Smooth muscle cell (in vitro differentiated cells): ENCODE results near the gene SLC25A10. TPM values are rescaled to one million over a fixed set of nuclear protein-coding genes. Genes with fewer than 3 reads are reported as not detected.

ENCODE experiments used
- DNase-seq: peaks from one replicate; lab custom pipeline; 2025; ENCODE audit not compliant: unreplicated experiment; lab: John Stamatoyannopoulos, UW
- H2AFZ ChIP-seq: fragments of 200-600 bp; sonication (generic); 2 replicates; pipeline ENCODE4 v1.6.0; 2016; ENCODE audit warnings: antibody characterized with exemption, low read depth, mild to moderate bottlenecking
- H3F3A ChIP-seq: fragments of 200-600 bp; sonication (generic); 2 replicates; pipeline ENCODE4 v1.6.0; 2017; ENCODE audit warnings: antibody characterized with exemption, low read depth
- H3K27ac ChIP-seq: fragments of 200-600 bp; sonication (generic); 2 replicates; pipeline ENCODE4 v1.5.1; 2016; ENCODE audit warnings: low read depth, mild to moderate bottlenecking
- H3K27me3 ChIP-seq: fragments of 200-600 bp; sonication (generic); 2 replicates; pipeline ENCODE4 v1.6.1; 2016; ENCODE audit warnings: low read depth, mild to moderate bottlenecking
- H3K36me3 ChIP-seq: fragments of 200-600 bp; sonication (generic); 2 replicates; pipeline ENCODE4 v1.5.1; 2016; ENCODE audit warnings: low read depth
- H3K4me1 ChIP-seq: fragments of 200-600 bp; sonication (generic); 2 replicates; pipeline ENCODE4 v1.5.1; 2016; ENCODE audit warnings: low read depth
- H3K4me2 ChIP-seq: fragments of 200-600 bp; sonication (generic); 2 replicates; pipeline ENCODE4 v1.6.0; 2016; ENCODE audit warnings: mild to moderate bottlenecking
- H3K4me3 ChIP-seq: fragments of 200-600 bp; sonication (generic); 2 replicates; pipeline ENCODE4 v1.5.1; 2016; ENCODE audit warnings: mild to moderate bottlenecking
- H3K79me2 ChIP-seq: fragments of 200-600 bp; sonication (generic); 2 replicates; pipeline ENCODE4 v1.6.0; 2016; ENCODE audit warnings: low read depth, mild to moderate bottlenecking
- H3K9ac ChIP-seq: fragments of 200-600 bp; sonication (generic); 2 replicates; pipeline ENCODE4 v1.6.0; 2016; ENCODE audit warnings: low read depth
- H3K9me3 ChIP-seq: fragments of 200-600 bp; sonication (generic); replicated peaks from 2 replicates; pipeline ENCODE4 v1.5.1; 2016; ENCODE audit warnings: low read depth
- H4K20me1 ChIP-seq: fragments of 200-600 bp; sonication (generic); 2 replicates; pipeline ENCODE4 v1.6.0; 2016; ENCODE audit warnings: low read depth
- WGBS: methylation state at CpG from one replicate; pipeline ENCODE4 v1.1.7; 2016; ENCODE audit warnings: low lambda C conversion rate; 5-methylcytosine and 5-hydroxymethylcytosine counted together
- polyA plus RNA-seq: library from polyadenylated mRNA; unstranded; fragments of >200 nt; fragmentation: Nextera tagmentation; extraction: Ambion mirVana; gene quantifications from 2 replicates; pipeline ENCODE4 v1.2.1, GENCODE V29; 2016
- total RNA-seq: library from RNA; depleted of rRNA; stranded (reverse); fragments of >200 nt; gene quantifications from 2 replicates; pipeline ENCODE4 v1.2.3, GENCODE V29; 2014
- TF ChIP-seq, protein P1 (sequence below): fragments of 200-600 bp; sonication (generic); IDR thresholded peaks from 2 replicates; pipeline ENCODE4 v1.5.1; 2017; ENCODE audit warnings: borderline replicate concordance, mild to moderate bottlenecking, antibody characterized with exemption; ENCODE audit not compliant: insufficient read depth, poor library complexity, severe bottlenecking

The SLC25A10 gene
- total and polyA plus RNA-seq, 2 experiments from 2014 or later = 8.4 to 13.0 TPM

DNA sequence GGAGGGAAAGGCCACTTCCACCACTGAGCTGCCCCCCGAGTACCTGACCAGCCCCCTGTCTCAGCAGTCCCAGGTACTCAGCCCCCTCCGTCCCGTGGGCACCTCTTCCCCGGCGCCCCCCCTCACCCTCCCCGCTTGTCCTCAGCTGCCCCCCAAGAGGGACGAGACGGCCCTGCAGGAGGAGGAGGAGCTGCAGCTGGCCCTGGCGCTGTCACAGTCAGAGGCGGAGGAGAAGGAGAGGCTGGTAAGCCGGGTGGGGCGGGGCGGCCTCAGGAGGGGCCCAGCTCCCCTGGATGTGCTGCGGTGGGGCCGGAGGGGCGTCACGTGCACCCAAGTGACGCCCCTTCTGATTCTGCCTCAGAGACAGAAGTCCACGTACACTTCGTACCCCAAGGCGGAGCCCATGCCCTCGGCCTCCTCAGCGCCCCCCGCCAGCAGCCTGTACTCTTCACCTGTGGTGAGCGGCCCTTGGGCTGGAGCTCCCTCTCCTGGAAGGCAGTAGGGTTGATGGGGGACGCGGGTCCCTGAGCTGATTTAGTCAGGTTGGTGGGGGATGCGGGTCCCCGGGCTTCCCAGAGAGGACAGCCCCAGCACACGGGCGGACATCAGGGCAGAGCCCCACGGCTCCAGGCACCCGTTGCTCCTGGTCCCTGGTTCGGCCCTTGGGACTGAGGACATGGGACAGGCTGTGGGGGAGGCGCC is 18.4 kb upstream of the SLC25A10 start:
- no peaks in the 10 kb centered on the region for H3K4me1 ChIP-seq
- no peak overlapping the region for H3K4me2 ChIP-seq
- H3F3A ChIP-seq = peaks cover 3% of the 10 kb centered on the region
- H3K27me3 ChIP-seq = no peaks in the 10 kb centered on the region
- H2AFZ ChIP-seq = no peak overlapping the region
- peaks cover 22% of the 10 kb centered on the region for H3K79me2 ChIP-seq
- 93% methylated on average over 18 of the region's 35 CpGs for WGBS
- peaks cover 68% of the 10 kb centered on the region for H4K20me1 ChIP-seq
- DNase-seq = no peak
- H3K4me3 ChIP-seq = no peak overlapping the region
- TF ChIP-seq, protein P1, sequence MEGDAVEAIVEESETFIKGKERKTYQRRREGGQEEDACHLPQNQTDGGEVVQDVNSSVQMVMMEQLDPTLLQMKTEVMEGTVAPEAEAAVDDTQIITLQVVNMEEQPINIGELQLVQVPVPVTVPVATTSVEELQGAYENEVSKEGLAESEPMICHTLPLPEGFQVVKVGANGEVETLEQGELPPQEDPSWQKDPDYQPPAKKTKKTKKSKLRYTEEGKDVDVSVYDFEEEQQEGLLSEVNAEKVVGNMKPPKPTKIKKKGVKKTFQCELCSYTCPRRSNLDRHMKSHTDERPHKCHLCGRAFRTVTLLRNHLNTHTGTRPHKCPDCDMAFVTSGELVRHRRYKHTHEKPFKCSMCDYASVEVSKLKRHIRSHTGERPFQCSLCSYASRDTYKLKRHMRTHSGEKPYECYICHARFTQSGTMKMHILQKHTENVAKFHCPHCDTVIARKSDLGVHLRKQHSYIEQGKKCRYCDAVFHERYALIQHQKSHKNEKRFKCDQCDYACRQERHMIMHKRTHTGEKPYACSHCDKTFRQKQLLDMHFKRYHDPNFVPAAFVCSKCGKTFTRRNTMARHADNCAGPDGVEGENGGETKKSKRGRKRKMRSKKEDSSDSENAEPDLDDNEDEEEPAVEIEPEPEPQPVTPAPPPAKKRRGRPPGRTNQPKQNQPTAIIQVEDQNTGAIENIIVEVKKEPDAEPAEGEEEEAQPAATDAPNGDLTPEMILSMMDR = no peak
- H3K9ac ChIP-seq = no peak overlapping the region
- no peak overlapping the region for H3K27ac ChIP-seq
- H3K36me3 ChIP-seq = no peaks in the 10 kb centered on the region
- H3K9me3 ChIP-seq = no peaks in the 10 kb centered on the region

DNA sequence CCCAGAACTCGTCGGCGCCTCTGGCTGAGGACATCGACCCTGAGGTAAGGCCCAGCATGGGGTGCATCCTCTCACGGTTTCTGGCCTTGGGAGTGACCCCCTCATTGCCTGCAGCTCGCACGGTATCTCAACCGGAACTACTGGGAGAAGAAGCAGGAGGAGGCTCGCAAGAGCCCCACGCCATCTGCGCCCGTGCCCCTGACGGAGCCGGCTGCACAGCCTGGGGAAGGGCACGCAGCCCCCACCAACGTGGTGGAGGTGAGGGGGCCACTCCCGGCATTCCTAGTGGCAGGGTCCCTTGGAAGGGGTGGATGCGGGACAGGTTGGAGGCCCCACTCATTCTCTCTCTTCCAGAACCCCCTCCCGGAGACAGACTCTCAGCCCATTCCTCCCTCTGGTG is 17.3 kb upstream of the SLC25A10 start:
- Histone ChIP-seq H3K9ac (no peak overlapping the region), H3K4me1 (no peaks in the 10 kb centered on the region), H3K9me3 (no peaks in the 10 kb centered on the region), H3K4me2 (no peak overlapping the region), H3K27me3 (no peaks in the 10 kb centered on the region), H3F3A (peaks cover 3% of the 10 kb centered on the region), H3K36me3 (no peaks in the 10 kb centered on the region), H2AFZ (no peak overlapping the region), H3K4me3 (no peak overlapping the region), H4K20me1 (peaks cover 62% of the 10 kb centered on the region), H3K27ac (no peak overlapping the region), H3K79me2 (peaks cover 25% of the 10 kb centered on the region)
- TF ChIP-seq, protein P1 = no peak
- DNase-seq = no peak
- over 99% methylated on average over 17 of the region's 19 CpGs for WGBS

DNA sequence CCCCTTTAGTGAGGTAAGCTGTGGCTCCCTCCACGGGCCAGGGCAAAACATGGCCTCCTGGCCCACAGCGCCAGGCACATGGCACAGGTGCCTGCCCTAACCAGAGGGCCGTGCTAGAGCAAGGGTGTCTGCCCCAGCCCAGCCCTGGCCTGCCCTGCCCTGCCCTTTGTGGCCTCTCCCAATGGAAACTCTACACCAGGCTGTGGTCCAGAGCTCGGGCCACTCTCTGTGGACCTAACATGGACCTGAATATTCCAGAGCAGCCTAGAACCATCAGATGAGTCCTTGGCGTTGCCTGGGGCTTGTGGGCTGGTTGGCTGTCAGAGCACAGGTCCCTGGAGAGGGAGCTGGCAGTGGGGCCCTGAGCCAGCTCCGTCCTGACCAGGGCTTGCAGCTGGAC is 16.9 kb upstream of the SLC25A10 start:
- no peaks in the 10 kb centered on the region for H3K27me3 ChIP-seq
- peaks cover 28% of the 10 kb centered on the region for H3K79me2 ChIP-seq
- no peaks in the 10 kb centered on the region for H3K9me3 ChIP-seq
- no peak overlapping the region for H3K4me2 ChIP-seq
- no peak overlapping the region for H3K4me3 ChIP-seq
- TF ChIP-seq, protein P1 = no peak
- no peaks in the 10 kb centered on the region for H3K4me1 ChIP-seq
- peaks cover 58% of the 10 kb centered on the region for H4K20me1 ChIP-seq
- DNase-seq = no peak
- no peak overlapping the region for H2AFZ ChIP-seq
- peaks cover 3% of the 10 kb centered on the region for H3F3A ChIP-seq
- H3K27ac ChIP-seq = no peak overlapping the region
- H3K36me3 ChIP-seq = no peaks in the 10 kb centered on the region
- WGBS = 96% methylated on average over 6 of the region's 6 CpGs
- H3K9ac ChIP-seq = no peak overlapping the region

DNA sequence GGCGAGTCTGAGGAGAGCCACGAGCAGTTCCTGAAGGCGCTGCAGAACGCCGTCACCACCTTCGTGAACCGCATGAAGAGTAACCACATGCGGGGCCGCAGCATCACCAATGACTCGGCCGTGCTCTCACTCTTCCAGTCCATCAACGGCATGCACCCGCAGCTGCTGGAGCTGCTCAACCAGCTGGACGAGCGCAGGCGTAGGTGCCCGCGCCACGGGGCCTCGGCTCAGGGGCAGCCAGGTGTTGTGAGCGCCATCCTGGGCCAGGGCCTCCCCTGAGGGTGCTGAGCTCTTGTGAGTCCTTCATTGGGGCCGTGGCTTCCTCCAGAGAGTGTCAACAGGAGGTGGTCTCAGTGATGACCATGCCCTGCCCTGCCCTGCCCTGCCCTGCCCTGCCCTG is 16.3 kb upstream of the SLC25A10 start:
- Histone ChIP-seq H3K79me2 (peaks cover 34% of the 10 kb centered on the region), H3K36me3 (no peaks in the 10 kb centered on the region), H3K27me3 (no peaks in the 10 kb centered on the region), H3K9me3 (no peaks in the 10 kb centered on the region), H3K4me3 (no peak overlapping the region), H3K9ac (no peak overlapping the region), H3K4me1 (no peaks in the 10 kb centered on the region), H2AFZ (no peak overlapping the region), H4K20me1 (peaks cover 55% of the 10 kb centered on the region), H3K27ac (no peak overlapping the region), H3K4me2 (no peak overlapping the region), H3F3A (peaks cover 3% of the 10 kb centered on the region)
- TF ChIP-seq, protein P1 = no peak
- DNase-seq = no peak
- 89% methylated on average over 22 of the region's 22 CpGs for WGBS
